IMR-90 (cell line): ENCODE data around the gene TOP2A. TPM values are rescaled to one million over a fixed set of nuclear protein-coding genes. Genes with fewer than 3 reads are reported as not detected.

Experiments
- ATAC-seq: fragments of 200-7000 bp; cut with Tn5 transposase; 2 replicates; pipeline ENCODE4 v1.9.1; 2020; ENCODE audit warnings: low read depth, mild to moderate bottlenecking, moderate library complexity
- BruUV-seq: library from RNA; stranded (reverse); fragments of 400-500 nt; replicated peaks from 2 replicates; lab custom pipeline; 2021; lab: Mats Ljungman, UMichigan
- CTCF ChIA-PET: fragments of 300-600 bp; formaldehyde crosslinking; extraction: SDS; loops from one replicate; lab custom pipeline; 2021; ENCODE audit warnings: antibody characterized with exemption; lab: Yijun Ruan, JAX
- POLR2A ChIA-PET: fragments of 300-600 bp; sonication (Branson Sonifier 250); formaldehyde crosslinking; loops from one replicate; lab custom pipeline; 2022; ENCODE audit warnings: antibody characterized with exemption; ENCODE audit not compliant: unreplicated experiment; lab: Charles Lee
- DNase-seq: peaks from one replicate; pipeline ENCODE4 v3.0.0; 2013
- H2AFZ ChIP-seq: replicated peaks from 2 replicates; pipeline ENCODE3; 2013; ENCODE audit warnings: low read length, mild to moderate bottlenecking; ENCODE audit not compliant: poor library complexity
- H2AK5ac ChIP-seq: 2 replicates; pipeline ENCODE4 v1.6.1; 2013; ENCODE audit warnings: low read depth, low read length, inconsistent platforms
- H2AK9ac ChIP-seq: replicated peaks from 2 replicates; pipeline ENCODE3; 2013; ENCODE audit warnings: mild to moderate bottlenecking, low read depth, low read length, moderate library complexity; ENCODE audit not compliant: poor library complexity
- H2BK120ac ChIP-seq: 2 replicates; pipeline ENCODE4 v1.6.1; 2013; ENCODE audit warnings: low read depth, low read length, inconsistent platforms
- H2BK15ac ChIP-seq: 3 replicates; pipeline ENCODE4 v1.6.1; 2013; ENCODE audit warnings: low read depth, low read length, inconsistent platforms
- H2BK20ac ChIP-seq: 2 replicates; pipeline ENCODE4 v1.6.1; 2013; ENCODE audit warnings: low read depth, mild to moderate bottlenecking, inconsistent platforms, low read length, moderate library complexity
- H2BK5ac ChIP-seq: 2 replicates; pipeline ENCODE4 v1.6.1; 2013; ENCODE audit warnings: mild to moderate bottlenecking, low read depth, low read length, inconsistent platforms; ENCODE audit not compliant: poor library complexity, severe bottlenecking
- H3K14ac ChIP-seq: replicated peaks from 2 replicates; pipeline ENCODE4 v1.6.1; 2013; ENCODE audit warnings: low read depth, low read length, inconsistent platforms
- H3K18ac ChIP-seq: 2 replicates; pipeline ENCODE4 v1.6.1; 2013; ENCODE audit warnings: low read depth, low read length, control low read depth
- H3K23ac ChIP-seq: 2 replicates; pipeline ENCODE4 v1.6.1; 2013; ENCODE audit warnings: low read depth, low read length, inconsistent platforms
- H3K27ac ChIP-seq: 2 replicates; pipeline ENCODE4 v1.5.1; 2013; ENCODE audit warnings: mild to moderate bottlenecking, control low read depth, low read length; ENCODE audit not compliant: insufficient read depth
- H3K27me3 ChIP-seq: 2 replicates; pipeline ENCODE4 v1.6.1; 2013; ENCODE audit warnings: low read length; ENCODE audit not compliant: control insufficient read depth, insufficient read depth
- H3K36me3 ChIP-seq: 2 replicates; pipeline ENCODE4 v1.6.1; 2013; ENCODE audit warnings: low read length, mixed read lengths; ENCODE audit not compliant: control insufficient read depth, insufficient read depth
- H3K4ac ChIP-seq: 2 replicates; pipeline ENCODE4 v1.6.1; 2013; ENCODE audit warnings: low read depth, low read length, inconsistent platforms
- H3K4me1 ChIP-seq: 2 replicates; pipeline ENCODE4 v1.6.1; 2013; ENCODE audit warnings: low read length, mixed read lengths; ENCODE audit not compliant: control insufficient read depth, insufficient read depth
- H3K4me2 ChIP-seq: 2 replicates; pipeline ENCODE4 v1.6.1; 2013; ENCODE audit warnings: low read depth, mild to moderate bottlenecking, control low read depth, low read length, moderate library complexity
- H3K4me3 ChIP-seq: 2 replicates; pipeline ENCODE4 v1.5.1; 2013; ENCODE audit warnings: low read depth, mild to moderate bottlenecking, control low read depth, low read length, moderate library complexity; ENCODE audit not compliant: insufficient read depth
- H3K56ac ChIP-seq: 2 replicates; pipeline ENCODE4 v1.6.1; 2013; ENCODE audit warnings: low read length, inconsistent platforms; ENCODE audit not compliant: insufficient read depth; ENCODE audit errors: extremely low read depth
- H3K79me1 ChIP-seq, 2 experiments: 2 replicates each; pipeline ENCODE4 v1.6.1; 2013; ENCODE audit warnings: low read length in 2 of 2, inconsistent platforms in 1 of 2, low read depth in 1 of 2
- H3K9ac ChIP-seq: 2 replicates; pipeline ENCODE4 v1.6.1; 2013; ENCODE audit warnings: low read depth, low read length, control low read depth
- H3K9me1 ChIP-seq: 2 replicates; pipeline ENCODE4 v1.6.1; 2013; ENCODE audit warnings: low read length, inconsistent platforms; ENCODE audit not compliant: insufficient read depth
- H3K9me3 ChIP-seq: 2 replicates; pipeline ENCODE4 v1.6.1; 2013; ENCODE audit warnings: low read length; ENCODE audit not compliant: control insufficient read depth, insufficient read depth
- H4K20me1 ChIP-seq: 2 replicates; pipeline ENCODE4 v1.6.1; 2013; ENCODE audit warnings: low read length, inconsistent platforms; ENCODE audit not compliant: insufficient read depth
- H4K5ac ChIP-seq: 2 replicates; pipeline ENCODE4 v1.6.1; 2013; ENCODE audit warnings: mild to moderate bottlenecking, low read depth, low read length, control low read depth
- H4K8ac ChIP-seq, 2 experiments: 2 replicates each; pipeline ENCODE4 v1.6.1; 2013; ENCODE audit warnings: low read depth in 2 of 2, low read length in 2 of 2, control low read depth in 1 of 2, inconsistent platforms in 1 of 2
- H4K91ac ChIP-seq: 2 replicates; pipeline ENCODE4 v1.6.1; 2013; ENCODE audit warnings: low read depth, low read length, inconsistent platforms; ENCODE audit not compliant: insufficient read depth
- RCOR1 ChIP-seq: IDR thresholded peaks from 2 replicates; pipeline ENCODE4 v1.6.1; 2012; ENCODE audit warnings: mild to moderate bottlenecking, low read length, improper control_type of control experiment; ENCODE audit not compliant: insufficient replicate concordance
- WGBS, 2 experiments: methylation state at CpG; one replicate each; pipeline versions ENCODE4 v1.1.5 to v1.1.7; 2013; ENCODE audit warnings: missing lambda C conversion rate in 2 of 2; ENCODE audit not compliant: insufficient read length in 1 of 2; ENCODE audit errors: extremely low coverage in 2 of 2; 5-methylcytosine and 5-hydroxymethylcytosine counted together
- dilution Hi-C: fragments of 300-500 bp; cut with HindIII; formaldehyde crosslinking; loops from one replicate; pipeline ENCODE4 v1.14.3; 2018; ENCODE audit warnings: low sequenced_read_pairs; ENCODE audit not compliant: unreplicated experiment
- in situ Hi-C: fragments of 300-500 bp; cut with MboI; formaldehyde crosslinking; loops from 3 replicates; pipeline ENCODE4 v1.14.3; 2019; ENCODE audit warnings: low sequenced_read_pairs, inconsistent platforms, mixed read lengths
- intact Hi-C: fragments of 100-400 bp; cut with micrococcal nuclease; formaldehyde crosslinking; loops from 2 replicates; pipeline ENCODE4 v1.10.0; 2022
- polyA plus RNA-seq, 3 experiments: library from polyadenylated mRNA; depleted of rRNA; stranded (reverse); fragments of >200 nt; gene quantifications; 2 replicates each; pipeline ENCODE4 v1.2.3, GENCODE V29; 2012; ENCODE audit warnings: low replicate concordance in 1 of 3
- total RNA-seq: library from RNA; depleted of rRNA; stranded (reverse); fragments of >200 nt; gene quantifications from 2 replicates; pipeline ENCODE4 v1.2.3, GENCODE V29; 2012
- TF ChIP-seq, protein P1 (sequence below): conservative IDR thresholded peaks from 2 replicates; pipeline ENCODE4 v1.5.1; 2012; ENCODE audit warnings: mild to moderate bottlenecking, low read depth, low read length, improper control_type of control experiment
- TF ChIP-seq, protein P2 (sequence below): fragments of 150-350 bp; IDR thresholded peaks from 2 replicates; pipeline ENCODE4 v1.6.1; 2017; ENCODE audit warnings: mild to moderate bottlenecking, antibody characterized with exemption, low read length, low read depth

Gene TOP2A
- total and polyA plus RNA-seq, 2 of the 4 experiments (the other 2 are of a cell fraction), result 43.4 to 68.5 TPM

DNA sequence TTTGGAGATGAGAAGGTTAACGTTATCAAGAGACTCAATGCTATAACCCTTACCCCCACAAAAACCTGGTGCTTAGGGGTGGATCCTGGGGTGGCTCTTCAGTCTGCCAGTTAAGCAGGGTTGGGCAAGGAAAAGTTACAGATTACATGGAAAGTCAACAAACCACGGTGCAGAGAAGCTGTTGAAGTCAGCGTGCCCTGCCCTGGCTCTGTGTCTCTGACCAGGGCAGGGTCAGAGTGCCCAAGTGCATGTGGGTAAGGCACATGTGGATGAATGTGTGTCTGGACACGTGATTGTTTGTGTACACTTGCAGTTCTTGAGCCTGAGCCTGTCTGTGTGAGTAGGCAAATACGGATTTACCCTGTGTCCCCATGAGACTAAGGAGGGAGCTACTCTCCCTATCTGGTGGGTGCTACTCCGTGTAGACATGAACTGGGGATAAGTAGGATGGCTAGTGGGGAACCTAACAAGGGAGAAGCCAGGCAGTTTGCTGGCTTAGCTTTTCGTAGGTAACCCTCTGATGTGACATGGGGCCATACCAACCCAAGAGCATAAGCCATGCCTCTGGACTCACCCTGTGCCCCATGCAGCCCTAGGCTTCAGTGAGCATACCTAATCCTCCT lies 31.1 kb upstream of the TOP2A start:
- H3K18ac ChIP-seq, result no peak overlapping the region
- H3K56ac ChIP-seq, result no peak overlapping the region
- H2AK9ac ChIP-seq, result no peak overlapping the region
- DNase-seq (peak; percentile 29), ATAC-seq (no peak; the same call in 1 of the 2 replicates)
- H3K27me3 ChIP-seq, result no peaks in the 10 kb centered on the region
- no peak overlapping the region for H2BK120ac ChIP-seq
- H4K20me1 ChIP-seq, result peaks cover 96% of the 10 kb centered on the region
- H4K5ac ChIP-seq, result no peak overlapping the region
- dilution Hi-C loops (no loop called here), intact Hi-C loops (no loop called here), in situ Hi-C loops (no loop called here)
- H3K9ac ChIP-seq, result peak overlapping the region; percentile 16; the same call in 1 of the 2 replicates
- H3K9me1 ChIP-seq, result peaks cover 50% of the 10 kb centered on the region
- peaks cover 62% of the 10 kb centered on the region for H3K36me3 ChIP-seq
- no peak overlapping the region; a peak in 1 of 4 replicates for H4K8ac ChIP-seq
- no peak overlapping the region for H2BK15ac ChIP-seq
- H4K91ac ChIP-seq, result no peak overlapping the region
- no peak overlapping the region for H3K4ac ChIP-seq
- WGBS, 2 experiments, result 69% methylated on average over 3 of the region's 7 CpGs; no CpG with 5 or more reads in 1 of the 2 experiments
- CTCF ChIA-PET, result interaction anchor here (0.8 to 1.1 kb wide), 2 partner anchors 94 to 101 kb away, joined by 3 read pairs; no protein-coding TSS in a partner anchor
- POLR2A ChIA-PET, result interaction anchor here (0.5 to 1.3 kb wide), 6 partner anchors 27 to 193 kb away, joined by 3 to 9 read pairs (median 4); no protein-coding TSS in a partner anchor
- peaks cover 45% of the 10 kb centered on the region for H3K4me1 ChIP-seq
- peak overlapping the region; percentile 70; the same call in 1 of the 2 replicates for H3K23ac ChIP-seq
- no TSS peak for BruUV-seq
- H3K4me3 ChIP-seq, result peak overlapping the region; percentile 52; the same call in 1 of the 2 replicates
- TF ChIP-seq RCOR1, result no peak
- TF ChIP-seq, protein P1, sequence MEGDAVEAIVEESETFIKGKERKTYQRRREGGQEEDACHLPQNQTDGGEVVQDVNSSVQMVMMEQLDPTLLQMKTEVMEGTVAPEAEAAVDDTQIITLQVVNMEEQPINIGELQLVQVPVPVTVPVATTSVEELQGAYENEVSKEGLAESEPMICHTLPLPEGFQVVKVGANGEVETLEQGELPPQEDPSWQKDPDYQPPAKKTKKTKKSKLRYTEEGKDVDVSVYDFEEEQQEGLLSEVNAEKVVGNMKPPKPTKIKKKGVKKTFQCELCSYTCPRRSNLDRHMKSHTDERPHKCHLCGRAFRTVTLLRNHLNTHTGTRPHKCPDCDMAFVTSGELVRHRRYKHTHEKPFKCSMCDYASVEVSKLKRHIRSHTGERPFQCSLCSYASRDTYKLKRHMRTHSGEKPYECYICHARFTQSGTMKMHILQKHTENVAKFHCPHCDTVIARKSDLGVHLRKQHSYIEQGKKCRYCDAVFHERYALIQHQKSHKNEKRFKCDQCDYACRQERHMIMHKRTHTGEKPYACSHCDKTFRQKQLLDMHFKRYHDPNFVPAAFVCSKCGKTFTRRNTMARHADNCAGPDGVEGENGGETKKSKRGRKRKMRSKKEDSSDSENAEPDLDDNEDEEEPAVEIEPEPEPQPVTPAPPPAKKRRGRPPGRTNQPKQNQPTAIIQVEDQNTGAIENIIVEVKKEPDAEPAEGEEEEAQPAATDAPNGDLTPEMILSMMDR, result no peak
- TF ChIP-seq, protein P2, sequence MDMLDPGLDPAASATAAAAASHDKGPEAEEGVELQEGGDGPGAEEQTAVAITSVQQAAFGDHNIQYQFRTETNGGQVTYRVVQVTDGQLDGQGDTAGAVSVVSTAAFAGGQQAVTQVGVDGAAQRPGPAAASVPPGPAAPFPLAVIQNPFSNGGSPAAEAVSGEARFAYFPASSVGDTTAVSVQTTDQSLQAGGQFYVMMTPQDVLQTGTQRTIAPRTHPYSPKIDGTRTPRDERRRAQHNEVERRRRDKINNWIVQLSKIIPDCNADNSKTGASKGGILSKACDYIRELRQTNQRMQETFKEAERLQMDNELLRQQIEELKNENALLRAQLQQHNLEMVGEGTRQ, result peak; percentile 52; the same call in 1 of the 2 replicates
- H3K14ac ChIP-seq, result peak overlapping the region; percentile 27
- peaks cover 26 to 90% of the 10 kb centered on the region in 2 experiments for H3K79me1 ChIP-seq
- H2BK20ac ChIP-seq, result no peak overlapping the region
- H2BK5ac ChIP-seq, result peak overlapping the region; percentile 16
- no peak overlapping the region for H2AFZ ChIP-seq
- H3K9me3 ChIP-seq, result no peaks in the 10 kb centered on the region
- no peak overlapping the region for H2AK5ac ChIP-seq
- peak overlapping the region; percentile 91 for H3K4me2 ChIP-seq
- H3K27ac ChIP-seq, result peak overlapping the region; percentile 1
